Lung (tissue), 12 donors: ENCODE results near the gene AKAP13. TPM values are rescaled to one million over a fixed set of nuclear protein-coding genes. Genes with fewer than 3 reads are reported as not detected.

Experiments
- ATAC-seq: fragments of 200-7000 bp; cut with Tn5 transposase; one replicate; pipeline ENCODE4 v1.9.1; 2020; ENCODE audit warnings: moderate number of reproducible peaks; ENCODE audit not compliant: insufficient read depth, low FRiP score
- DNase-seq, 3 donors: peaks; one replicate each; pipeline ENCODE4 v3.0.0-alpha.2; 2013 to 2017
- H3K27ac ChIP-seq, 2 donors: one replicate each; pipeline ENCODE4 v1.5.1; 2013; ENCODE audit warnings: mild to moderate bottlenecking in 2 of 2, moderate library complexity in 2 of 2, control low read depth in 1 of 2, inconsistent platforms in 1 of 2, low read depth in 1 of 2, low read length in 1 of 2
- H3K27me3 ChIP-seq, 3 donors: one replicate each; pipeline ENCODE4 v1.5.1; 2013; ENCODE audit warnings: low read length in 2 of 3; ENCODE audit not compliant: control insufficient read depth in 3 of 3, insufficient read depth in 3 of 3
- H3K36me3 ChIP-seq, 4 donors: one replicate each; pipeline ENCODE4 v1.5.1; 2013; ENCODE audit warnings: low read length in 4 of 4, mild to moderate bottlenecking in 1 of 4, moderate library complexity in 1 of 4; ENCODE audit not compliant: control insufficient read depth in 4 of 4, insufficient read depth in 4 of 4
- H3K4me1 ChIP-seq, 5 donors: one replicate each; pipeline ENCODE4 v1.5.1; 2013; ENCODE audit warnings: low read length in 5 of 5, mild to moderate bottlenecking in 2 of 5, moderate library complexity in 1 of 5; ENCODE audit not compliant: control insufficient read depth in 5 of 5, insufficient read depth in 5 of 5
- H3K4me3 ChIP-seq: one replicate; pipeline ENCODE4 v1.5.1; 2013; ENCODE audit warnings: mild to moderate bottlenecking, control low read depth, moderate library complexity
- H3K9ac ChIP-seq, 2 donors: one replicate each; pipeline ENCODE4 v1.5.1; 2013; ENCODE audit warnings: low read length in 2 of 2, control low read depth in 1 of 2; ENCODE audit not compliant: insufficient read depth in 1 of 2
- H3K9me3 ChIP-seq, 4 donors: one replicate each; pipeline ENCODE4 v1.5.1; 2013; ENCODE audit warnings: low read length in 3 of 4, mild to moderate bottlenecking in 1 of 4, moderate library complexity in 1 of 4; ENCODE audit not compliant: control insufficient read depth in 4 of 4, insufficient read depth in 3 of 4
- CTCF ChIP-seq: IDR thresholded peaks from 2 replicates; pipeline ENCODE4 v1.5.1; 2012; ENCODE audit warnings: mild to moderate bottlenecking; ENCODE audit errors: control extremely low read depth, extremely low read depth
- WGBS, 2 donors: extraction: QIAGEN DNeasy Blood & Tissue Kit; methylation state at CpG; one replicate each; pipeline ENCODE4 v1.1.7; 2013; 5-methylcytosine and 5-hydroxymethylcytosine counted together
- polyA plus RNA-seq, 2 donors: library from polyadenylated mRNA; stranded (reverse); fragments of 200-250 nt; gene quantifications; one replicate each; pipeline ENCODE4 v1.2.1, GENCODE V29; 2013
- total RNA-seq, 2 donors: library from RNA; depleted of rRNA in 1 of 2; stranded (reverse); fragments of >200 nt in 1 of 2; gene quantifications; one replicate each; pipeline ENCODE4 v1.2.1, GENCODE V29; 2014 to 2021
- donor health status: control.
- donor health status: control.
- donor health status: Bipolar disorder and iron deficiency.
- donor health status: healthy.
- donor health status: DM: yes; HTN: yes; CAD: no.

The AKAP13 gene
- total and polyA plus RNA-seq, 4 donors = 102 to 1,115 (median 259) TPM

DNA sequence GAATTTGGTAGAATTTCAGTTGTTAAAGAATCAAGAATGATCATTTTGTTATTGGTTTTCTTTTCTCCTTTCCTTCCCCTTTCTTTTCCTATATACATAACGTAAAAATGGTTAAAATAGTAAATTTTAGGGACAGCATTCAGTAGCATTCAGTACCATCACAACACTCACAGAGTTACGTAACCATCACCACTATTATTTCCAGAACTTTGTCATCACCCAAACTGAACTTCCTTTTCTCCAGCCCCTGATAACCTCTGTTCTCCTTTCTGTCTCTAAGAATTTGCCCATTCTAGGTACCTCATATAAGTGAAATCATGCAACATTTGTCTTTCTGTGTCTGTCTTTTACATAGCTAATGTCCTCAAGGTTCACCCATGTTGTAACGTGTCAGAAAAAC is 165.3 kb downstream of the AKAP13 start:
- DNase-seq (no peak), ATAC-seq (no peak)
- Histone ChIP-seq H3K36me3 (peaks cover 0 to 10% (median 1%) of the 10 kb centered on the region in 4 donors), H3K9me3 (no peaks in the 10 kb centered on the region), H3K4me1 (peaks cover 6 to 40% (median 33%) of the 10 kb centered on the region in 5 donors), H3K9ac (peak overlapping the region in 1 of 2 donors; percentile 64), H3K4me3 (no peak overlapping the region), H3K27ac (peak overlapping the region in 1 of 2 donors; percentile 60), H3K27me3 (no peaks in the 10 kb centered on the region)
- TF ChIP-seq CTCF = no peak
- WGBS, 2 donors = 37 to 46% methylated on average over 3 of the region's 3 CpGs

GRCh38 chr15:85547386-85547785 is 167.0 kb downstream of the AKAP13 start:
- no peak for ATAC-seq
- H3K27me3 ChIP-seq = no peaks in the 10 kb centered on the region
- no peak overlapping the region for H3K4me3 ChIP-seq
- H3K9ac ChIP-seq = no peak overlapping the region
- no peak for DNase-seq
- peaks cover 0 to 10% (median 1%) of the 10 kb centered on the region in 4 donors for H3K36me3 ChIP-seq
- peaks cover 5 to 36% (median 30%) of the 10 kb centered on the region in 5 donors for H3K4me1 ChIP-seq
- 74 to 96% methylated on average over 1 of the region's 1 CpG for WGBS, 2 donors
- TF ChIP-seq CTCF = no peak
- no peak overlapping the region for H3K27ac ChIP-seq
- no peaks in the 10 kb centered on the region for H3K9me3 ChIP-seq

DNA sequence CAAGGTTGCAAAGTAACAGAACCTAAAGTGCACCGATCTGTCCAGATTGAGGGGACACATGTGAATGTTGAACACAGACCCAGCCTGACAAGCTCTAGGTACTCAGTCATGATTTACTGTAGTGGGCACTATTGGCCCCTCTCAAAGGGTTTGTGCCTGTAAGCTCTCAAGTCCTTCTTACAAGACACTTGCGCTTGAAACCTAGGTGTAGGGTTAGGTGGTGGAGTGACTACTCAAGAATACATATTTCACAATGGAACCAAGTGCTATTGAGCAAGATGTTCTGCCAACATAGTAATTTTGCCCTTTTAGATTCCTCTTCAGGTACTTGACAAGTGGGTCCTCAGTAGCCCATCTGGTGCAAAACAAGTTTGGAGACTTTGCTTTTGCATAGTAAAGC is 169.9 kb downstream of the AKAP13 start:
- DNase-seq = no peak
- Histone ChIP-seq H3K36me3 (peaks cover 0 to 5% (median 2%) of the 10 kb centered on the region in 4 donors), H3K9ac (no peak overlapping the region), H3K27me3 (no peaks in the 10 kb centered on the region), H3K9me3 (no peaks in the 10 kb centered on the region), H3K4me1 (peaks cover 0 to 21% (median 7%) of the 10 kb centered on the region in 5 donors), H3K27ac (peak overlapping the region in 1 of 2 donors; percentile 48), H3K4me3 (no peak overlapping the region)
- ATAC-seq = peak; percentile 50
- 58 to 68% methylated on average over 2 of the region's 2 CpGs for WGBS, 2 donors
- TF ChIP-seq CTCF = no peak
